ENCODE measurements around the gene MAPK8IP1.

DNA sequence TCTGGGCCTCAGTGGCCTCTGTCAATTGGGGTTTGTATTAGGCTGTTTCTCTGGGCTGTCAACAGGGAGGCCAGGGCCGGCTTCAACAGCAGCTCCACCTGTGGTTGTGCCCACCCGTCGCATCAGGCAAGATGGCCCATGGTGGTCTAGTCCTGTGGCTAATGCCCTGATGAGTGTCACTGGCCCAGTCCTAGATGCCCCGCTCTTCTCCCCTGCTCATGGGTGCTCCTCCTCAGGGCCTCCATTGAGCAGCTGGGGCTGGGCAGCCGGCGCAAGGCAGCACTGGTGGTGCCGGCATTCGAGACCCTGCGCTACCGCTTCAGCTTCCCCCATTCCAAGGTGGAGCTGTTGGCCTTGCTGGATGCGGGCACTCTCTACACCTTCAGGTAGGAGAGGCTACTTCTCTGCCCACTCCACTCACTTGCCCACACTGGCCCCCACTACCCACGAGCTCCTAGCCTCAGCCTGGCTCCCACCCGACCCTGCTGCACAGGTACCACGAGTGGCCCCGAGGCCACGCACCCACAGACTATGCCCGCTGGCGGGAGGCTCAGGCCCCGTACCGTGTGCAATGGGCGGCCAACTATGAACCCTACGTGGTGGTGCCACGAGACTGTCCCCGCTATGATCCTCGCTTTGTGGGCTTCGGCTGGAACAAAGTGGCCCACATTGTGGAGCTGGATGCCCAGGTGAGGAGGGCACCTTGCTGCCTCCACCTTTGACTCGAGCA, 42.4 kb downstream of the MAPK8IP1 start:
- TF ChIP-seq POLR2A (IDR thresholded peaks at IDR 0.05): no peak
- TF ChIP-seq CTCF (IDR thresholded peaks at IDR 0.05): no peak
